SK-N-SH treated with all-trans-retinoic acid at 6 μM for 48 hours (cell line): Measurements from ENCODE around the gene IL17C.

Experiments used
- ATAC-seq: fragments of 200-7000 bp; cut with Tn5 transposase; 3 replicates; pipeline ENCODE4 v1.9.1; 2020; ENCODE audit warnings: mild to moderate bottlenecking, moderate library complexity
- ARNTL ChIP-seq: fragments of 450-650 bp; formaldehyde crosslinking; IDR thresholded peaks from 2 replicates; pipeline ENCODE4 v1.5.0; 2020; ENCODE audit warnings: low read depth, mild to moderate bottlenecking, moderate library complexity, borderline replicate concordance
- BACH2 ChIP-seq: fragments of 250-450 bp; sonication (Bioruptor Pico); IDR thresholded peaks from 2 replicates; pipeline ENCODE4 v1.9.0; 2021; ENCODE audit warnings: mild to moderate bottlenecking, borderline replicate concordance
- CREB5 ChIP-seq: fragments of 250-450 bp; sonication (Bioruptor Pico); IDR thresholded peaks from 2 replicates; pipeline ENCODE4 v1.5.1; 2020; ENCODE audit warnings: low read depth, mild to moderate bottlenecking, moderate library complexity
- CSDC2 ChIP-seq: fragments of 250-450 bp; sonication (Bioruptor Pico); IDR thresholded peaks from 2 replicates; pipeline ENCODE4 v1.5.0; 2020; ENCODE audit warnings: mild to moderate bottlenecking, moderate library complexity
- CSRNP3 ChIP-seq: fragments of 250-450 bp; sonication (Bioruptor Pico); IDR thresholded peaks from 2 replicates; pipeline ENCODE4 v1.5.1; 2021; ENCODE audit warnings: mild to moderate bottlenecking, moderate library complexity
- ESRRG ChIP-seq: fragments of 250-450 bp; sonication (Bioruptor Pico); IDR thresholded peaks from 2 replicates; pipeline ENCODE4 v1.6.1; 2021; ENCODE audit warnings: mild to moderate bottlenecking
- GLIS3 ChIP-seq: fragments of 250-450 bp; sonication (Bioruptor Pico); IDR thresholded peaks from 2 replicates; pipeline ENCODE4 v1.5.0; 2020; ENCODE audit warnings: mild to moderate bottlenecking, moderate library complexity
- ISL1 ChIP-seq: fragments of 250-450 bp; sonication (Bioruptor Pico); IDR thresholded peaks from 2 replicates; pipeline ENCODE4 v2.1.2; 2022; ENCODE audit warnings: mild to moderate bottlenecking, moderate library complexity
- OSR1 ChIP-seq: fragments of 250-450 bp; sonication (Bioruptor Pico); IDR thresholded peaks from 2 replicates; pipeline ENCODE4 v1.8.0; 2022; ENCODE audit warnings: moderate library complexity, mild to moderate bottlenecking, inconsistent platforms
- POU6F1 ChIP-seq: fragments of 250-450 bp; sonication (Bioruptor Pico); IDR thresholded peaks from 2 replicates; pipeline ENCODE4 v1.8.0; 2021; ENCODE audit warnings: low read depth, mild to moderate bottlenecking, moderate library complexity, borderline replicate concordance
- PPARA ChIP-seq: fragments of 250-450 bp; sonication (Bioruptor Pico); IDR thresholded peaks from 2 replicates; pipeline ENCODE4 v1.5.0; 2020; ENCODE audit warnings: mild to moderate bottlenecking, borderline replicate concordance
- RARB ChIP-seq: fragments of 250-450 bp; sonication (Bioruptor Pico); IDR thresholded peaks from 2 replicates; pipeline ENCODE4 v1.8.0; 2021; ENCODE audit warnings: mild to moderate bottlenecking, moderate library complexity
- SNAI2 ChIP-seq: fragments of 250-450 bp; sonication (Bioruptor Pico); IDR thresholded peaks from 2 replicates; pipeline ENCODE4 v1.5.0; 2020; ENCODE audit warnings: mild to moderate bottlenecking, moderate library complexity
- TCF4 ChIP-seq: fragments of 250-450 bp; sonication (Bioruptor Pico); IDR thresholded peaks from 2 replicates; pipeline ENCODE4 v1.8.0; 2021; ENCODE audit warnings: mild to moderate bottlenecking, moderate library complexity, borderline replicate concordance
- TSHZ2 ChIP-seq: fragments of 250-450 bp; sonication (Bioruptor Pico); IDR thresholded peaks from 2 replicates; pipeline ENCODE4 v1.5.0; 2020; ENCODE audit warnings: mild to moderate bottlenecking, moderate library complexity
- ZC3H10 ChIP-seq: fragments of 250-450 bp; sonication (Bioruptor Pico); IDR thresholded peaks from 2 replicates; pipeline ENCODE4 v1.5.1; 2021; ENCODE audit warnings: mild to moderate bottlenecking, moderate library complexity
- ZFP3 ChIP-seq: fragments of 250-450 bp; sonication (Bioruptor Pico); IDR thresholded peaks from 2 replicates; pipeline ENCODE4 v1.5.0; 2020; ENCODE audit warnings: mild to moderate bottlenecking, moderate library complexity
- ZFP30 ChIP-seq: fragments of 450-650 bp; formaldehyde crosslinking; IDR thresholded peaks from 2 replicates; pipeline ENCODE4 v1.5.0; 2022; ENCODE audit warnings: mild to moderate bottlenecking, moderate library complexity
- ZNF565 ChIP-seq: fragments of 450-650 bp; formaldehyde crosslinking; conservative IDR thresholded peaks from 2 replicates; pipeline ENCODE4 v1.5.0; 2020; ENCODE audit warnings: low read depth, mild to moderate bottlenecking, moderate library complexity
- ZNF70 ChIP-seq: fragments of 450-650 bp; formaldehyde crosslinking; IDR thresholded peaks from 2 replicates; pipeline ENCODE4 v1.5.0; 2020; ENCODE audit warnings: mild to moderate bottlenecking, moderate library complexity
- ZNF8 ChIP-seq: fragments of 450-650 bp; formaldehyde crosslinking; IDR thresholded peaks from 2 replicates; pipeline ENCODE4 v1.5.0; 2020; ENCODE audit warnings: mild to moderate bottlenecking, moderate library complexity
- TF ChIP-seq, protein P1 (sequence below): fragments of 250-450 bp; sonication (Bioruptor Pico); IDR thresholded peaks from 2 replicates; pipeline ENCODE4 v1.8.0; 2020; ENCODE audit warnings: mild to moderate bottlenecking, moderate library complexity, borderline replicate concordance

The IL17C gene

GRCh38 chr16:88624481-88624880 is 13.9 kb upstream of the IL17C start:
- ATAC-seq = no peak
- no peak for TF ChIP-seq RARB

- no peak for ATAC-seq
- TF ChIP-seq OSR1 (CRISPR knock-in tag) = no peak
- TF ChIP-seq ESRRG (CRISPR knock-in tag) = no peak
- TF ChIP-seq ZFP30 (CRISPR knock-in tag) = no peak
- no peak for TF ChIP-seq ZNF565 (CRISPR knock-in tag)
- TF ChIP-seq ZFP3 (CRISPR knock-in tag) = no peak
- TF ChIP-seq BACH2 (CRISPR knock-in tag) = no peak
- no peak for TF ChIP-seq ZC3H10 (CRISPR knock-in tag)
- TF ChIP-seq ZNF8 (CRISPR knock-in tag) = no peak
- TF ChIP-seq, protein P1, sequence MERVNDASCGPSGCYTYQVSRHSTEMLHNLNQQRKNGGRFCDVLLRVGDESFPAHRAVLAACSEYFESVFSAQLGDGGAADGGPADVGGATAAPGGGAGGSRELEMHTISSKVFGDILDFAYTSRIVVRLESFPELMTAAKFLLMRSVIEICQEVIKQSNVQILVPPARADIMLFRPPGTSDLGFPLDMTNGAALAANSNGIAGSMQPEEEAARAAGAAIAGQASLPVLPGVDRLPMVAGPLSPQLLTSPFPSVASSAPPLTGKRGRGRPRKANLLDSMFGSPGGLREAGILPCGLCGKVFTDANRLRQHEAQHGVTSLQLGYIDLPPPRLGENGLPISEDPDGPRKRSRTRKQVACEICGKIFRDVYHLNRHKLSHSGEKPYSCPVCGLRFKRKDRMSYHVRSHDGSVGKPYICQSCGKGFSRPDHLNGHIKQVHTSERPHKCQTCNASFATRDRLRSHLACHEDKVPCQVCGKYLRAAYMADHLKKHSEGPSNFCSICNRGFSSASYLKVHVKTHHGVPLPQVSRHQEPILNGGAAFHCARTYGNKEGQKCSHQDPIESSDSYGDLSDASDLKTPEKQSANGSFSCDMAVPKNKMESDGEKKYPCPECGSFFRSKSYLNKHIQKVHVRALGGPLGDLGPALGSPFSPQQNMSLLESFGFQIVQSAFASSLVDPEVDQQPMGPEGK = no peak
- no peak for TF ChIP-seq ISL1
- no peak for TF ChIP-seq CSRNP3 (CRISPR knock-in tag)
- TF ChIP-seq TCF4 (CRISPR knock-in tag) = no peak
- TF ChIP-seq CREB5 (CRISPR knock-in tag) = no peak
- no peak for TF ChIP-seq GLIS3 (CRISPR knock-in tag)
- no peak for TF ChIP-seq TSHZ2 (CRISPR knock-in tag)
Measured at GRCh38 chr16:88624977-88625576, 13.3 kb upstream of the IL17C start.

- ATAC-seq = no peak
- TF ChIP-seq ZNF8 (CRISPR knock-in tag) (no peak), ZC3H10 (CRISPR knock-in tag) (no peak), CSRNP3 (CRISPR knock-in tag) (no peak), TCF4 (CRISPR knock-in tag) (no peak), ZNF70 (CRISPR knock-in tag) (no peak)
Measured at GRCh38 chr16:88626646-88627045, 11.7 kb upstream of the IL17C start.

DNA sequence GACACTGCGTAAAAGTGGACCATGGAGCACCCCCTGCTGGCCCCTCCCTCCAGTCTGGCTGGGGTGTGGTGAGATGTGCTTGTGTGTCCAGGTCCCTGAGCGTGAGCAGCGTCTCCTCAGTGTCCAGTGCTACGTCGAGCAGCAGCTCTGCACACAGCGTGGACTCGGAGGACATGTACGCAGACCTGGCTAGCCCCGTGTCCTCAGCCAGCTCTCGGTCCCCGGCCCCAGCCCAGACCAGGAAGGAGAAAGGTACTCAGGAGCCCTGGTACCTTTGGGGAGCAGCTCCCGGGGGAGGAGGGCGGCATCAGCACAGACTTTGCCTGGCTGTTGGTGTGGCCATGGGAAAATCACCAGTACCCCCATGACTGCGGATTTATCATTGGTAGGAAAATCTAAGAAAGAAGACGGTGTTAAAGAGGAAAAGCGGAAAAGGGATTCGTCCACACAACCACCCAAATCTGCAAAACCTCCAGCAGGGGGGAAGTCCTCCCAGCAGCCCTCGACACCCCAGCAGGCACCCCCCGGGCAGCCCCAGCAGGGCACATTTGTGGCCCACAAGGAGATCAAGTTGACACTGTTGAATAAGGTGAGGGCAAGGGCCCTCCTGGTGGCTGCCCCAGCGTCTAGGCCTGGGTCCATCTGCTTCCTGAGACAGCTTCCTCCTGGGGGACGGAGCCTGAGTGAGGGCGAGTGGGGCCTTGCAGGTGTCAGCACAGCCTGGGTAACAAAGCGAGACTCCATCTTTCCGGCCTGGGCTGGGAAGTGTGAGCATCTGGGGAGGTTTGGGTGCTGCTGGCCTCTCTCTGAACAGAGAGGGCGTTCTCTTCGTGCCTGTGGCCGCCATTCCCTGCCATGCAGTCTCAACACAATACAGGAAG is 10.6 kb upstream of the IL17C start:
- TF ChIP-seq POU6F1 (CRISPR knock-in tag) (no peak), ZNF8 (CRISPR knock-in tag) (no peak), ESRRG (CRISPR knock-in tag) (no peak), SNAI2 (no peak), GLIS3 (CRISPR knock-in tag) (no peak), ZFP30 (CRISPR knock-in tag) (no peak), ARNTL (no peak), BACH2 (CRISPR knock-in tag) (no peak), CREB5 (CRISPR knock-in tag) (no peak), ZFP3 (CRISPR knock-in tag) (no peak), ZC3H10 (CRISPR knock-in tag) (no peak), ZNF565 (CRISPR knock-in tag) (no peak), CSDC2 (CRISPR knock-in tag) (no peak), RARB (no peak), OSR1 (CRISPR knock-in tag) (no peak), PPARA (CRISPR knock-in tag) (no peak)
- ATAC-seq = no peak
